Activated CD4-positive, alpha-beta T cell treated with anti-CD3 and anti-CD28 coated beads for 48 hours (primary cell): ENCODE results near the gene PA2G4.

Experiments used
- DNase-seq: peaks from one replicate; pipeline ENCODE4 v3.0.0-alpha.2; 2020

Gene PA2G4

DNA sequence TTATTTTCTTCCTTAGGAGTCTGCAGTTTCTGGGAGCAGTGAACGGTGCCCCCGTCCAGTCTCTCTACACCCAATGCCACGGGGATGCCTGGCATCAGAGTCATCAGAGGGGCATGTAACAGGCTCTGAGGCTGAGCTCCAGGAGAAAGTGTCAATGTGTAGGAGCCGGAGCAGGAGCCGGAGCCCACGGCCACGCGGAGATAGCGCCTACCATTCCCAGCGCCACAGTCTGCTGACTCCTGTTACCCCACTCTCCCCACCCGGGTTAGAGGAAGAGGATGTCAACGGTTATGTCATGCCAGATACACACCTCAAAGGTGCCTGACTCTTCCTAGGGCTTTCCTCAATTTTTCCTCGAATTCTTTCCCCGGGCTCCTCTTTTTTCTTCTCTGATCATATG is 3.3 kb upstream of the PA2G4 start:
- no peak for DNase-seq

DNA sequence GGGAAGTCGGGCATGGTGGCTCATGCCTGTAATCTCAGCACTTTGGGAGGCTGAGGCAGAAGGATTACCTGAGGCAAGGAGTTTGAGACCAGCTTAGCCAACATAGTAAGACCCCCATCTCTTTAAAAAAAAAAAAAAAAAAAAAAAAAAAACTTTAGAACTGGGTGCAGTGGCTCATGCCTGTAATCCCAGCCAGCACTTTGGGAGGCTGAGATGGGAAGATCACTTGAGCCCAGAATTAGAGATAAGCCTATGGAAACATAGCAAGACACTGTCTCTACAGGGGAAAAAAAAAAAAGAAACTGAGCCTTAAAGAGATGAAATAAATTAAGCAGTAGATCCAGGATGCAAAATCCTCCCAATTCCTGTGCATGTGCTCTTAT is 1.7 kb upstream of the PA2G4 start:
- DNase-seq: no peak

DNA sequence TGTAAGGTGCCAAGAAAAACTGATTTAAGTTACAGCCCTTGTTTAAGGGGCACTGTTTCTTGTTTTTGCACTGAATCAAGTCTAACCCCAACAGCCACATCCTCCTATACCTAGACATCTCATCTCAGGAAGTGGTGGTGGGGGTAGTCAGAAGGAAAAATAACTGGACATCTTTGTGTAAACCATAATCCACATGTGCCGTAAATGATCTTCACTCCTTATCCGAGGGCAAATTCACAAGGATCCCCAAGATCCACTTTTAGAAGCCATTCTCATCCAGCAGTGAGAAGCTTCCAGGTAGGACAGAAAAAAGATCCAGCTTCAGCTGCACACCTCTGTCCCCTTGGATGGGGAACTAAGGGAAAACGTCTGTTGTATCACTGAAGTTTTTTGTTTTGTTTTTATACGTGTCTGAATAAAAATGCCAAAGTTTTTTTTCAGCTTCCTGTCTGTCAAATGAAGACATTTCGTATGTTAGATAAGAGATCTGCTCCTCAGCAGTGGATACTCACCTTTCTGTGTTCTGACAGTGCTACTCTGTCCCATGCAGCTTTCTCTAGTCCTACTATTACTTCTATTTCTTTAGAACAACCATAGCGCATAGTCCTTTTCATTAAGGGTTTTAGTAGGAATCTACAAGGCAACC is 1.2 kb upstream of the PA2G4 start:
- no peak for DNase-seq

DNA sequence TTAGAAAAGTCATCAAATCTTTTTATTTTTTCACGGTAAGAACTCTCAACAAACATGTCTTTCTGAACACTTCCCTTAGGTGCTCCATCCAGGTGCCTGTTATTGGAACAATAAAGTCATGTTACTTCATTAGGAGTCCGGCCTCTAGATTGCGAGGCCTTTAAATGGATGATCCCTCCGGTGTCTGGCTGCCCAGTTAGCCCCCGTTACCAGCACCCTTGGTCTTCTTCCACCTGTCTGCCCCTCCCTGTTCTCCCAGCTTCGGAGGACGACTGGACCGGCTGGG is 593 bp upstream of the PA2G4 start:
- no peak for DNase-seq

DNA sequence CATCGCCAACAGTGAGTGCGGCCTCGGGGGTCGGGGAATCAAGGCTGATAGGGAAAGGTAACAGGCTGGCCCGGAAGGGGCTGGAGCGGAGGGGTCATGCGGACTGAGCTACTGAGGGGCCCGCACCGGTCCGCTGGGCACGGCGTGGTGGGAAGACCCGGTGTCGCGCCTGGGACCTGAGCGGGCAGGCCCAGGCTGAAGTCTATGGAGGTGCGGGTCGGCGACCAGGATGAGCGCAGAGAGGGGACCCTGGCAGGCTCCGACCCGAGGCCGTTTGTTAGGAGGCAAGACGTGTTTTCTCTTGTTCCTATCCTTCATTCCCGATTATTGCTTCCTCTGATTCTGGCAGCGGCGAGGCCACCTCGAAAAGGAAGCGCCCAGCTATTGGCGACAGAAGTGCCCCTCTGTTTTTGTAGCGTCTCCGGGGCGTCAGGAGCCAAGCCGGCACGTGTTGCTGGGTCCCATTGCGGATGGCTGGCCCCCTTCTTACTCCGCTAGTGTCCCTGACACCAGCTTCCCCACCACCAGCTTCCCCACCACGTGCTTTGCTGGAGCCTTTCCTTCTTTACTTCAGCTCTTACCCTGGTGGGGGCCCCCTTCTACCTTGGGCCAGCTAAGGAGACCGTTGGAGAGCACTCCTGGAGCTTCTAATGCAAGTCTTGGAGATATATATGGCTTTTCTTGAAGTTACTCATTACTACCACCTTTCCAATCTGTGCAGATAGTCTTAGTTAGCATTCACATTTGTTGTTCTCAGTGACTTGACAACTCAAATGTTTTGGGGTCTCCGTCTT is 653 bp downstream of the PA2G4 start:
- DNase-seq: peak; percentile 62

DNA sequence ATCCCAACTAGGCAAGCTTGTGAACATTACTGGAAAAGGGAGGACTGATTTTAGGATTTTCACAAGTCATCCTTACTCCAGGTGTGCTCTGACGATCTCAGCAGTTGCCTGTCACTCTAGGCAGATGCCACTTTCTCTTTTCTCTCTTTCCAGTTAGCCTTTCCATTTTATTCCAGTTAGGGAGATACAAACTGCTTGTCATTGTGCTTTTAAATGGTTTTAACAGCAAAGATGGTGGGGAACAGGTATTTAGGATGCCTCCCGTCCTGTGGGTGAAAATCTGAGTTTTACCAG is 1.2 kb downstream of the PA2G4 start:
- no peak for DNase-seq

DNA sequence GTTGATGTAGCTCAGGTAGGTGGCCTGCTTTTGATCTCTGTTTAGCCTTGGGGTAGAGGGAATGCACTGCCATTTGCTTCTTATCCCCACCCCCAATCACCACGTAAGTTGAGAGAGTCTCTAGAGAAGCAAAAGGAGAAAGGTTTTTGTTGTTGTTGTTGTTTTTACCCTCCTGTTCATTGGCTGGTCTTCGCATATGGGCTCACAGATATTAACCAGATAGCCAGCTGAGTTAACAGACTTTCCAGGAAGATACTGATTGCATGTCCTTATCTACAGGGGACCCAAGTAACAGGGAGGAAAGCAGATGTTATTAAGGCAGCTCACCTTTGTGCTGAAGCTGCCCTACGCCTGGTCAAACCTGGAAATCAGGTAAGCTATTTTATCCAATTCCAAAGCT is 2.9 kb downstream of the PA2G4 start:
- DNase-seq: no peak

DNA sequence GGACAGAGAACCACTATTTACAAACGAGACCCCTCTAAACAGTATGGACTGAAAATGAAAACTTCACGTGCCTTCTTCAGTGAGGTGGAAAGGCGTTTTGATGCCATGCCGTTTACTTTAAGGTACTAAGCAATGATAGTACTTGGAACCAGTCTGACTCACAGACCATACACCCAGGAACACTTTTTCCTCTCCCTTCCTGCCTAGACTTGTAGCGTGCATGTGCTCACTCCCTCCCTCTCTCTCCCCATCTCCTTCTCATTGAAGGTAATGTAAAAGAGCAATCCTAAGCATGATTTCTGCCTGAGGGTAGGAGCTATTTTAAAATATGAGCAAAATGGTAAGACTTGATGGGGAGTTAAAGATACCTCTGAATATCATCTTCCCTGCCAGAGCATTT is 6.2 kb downstream of the PA2G4 start:
- no peak for DNase-seq

DNA sequence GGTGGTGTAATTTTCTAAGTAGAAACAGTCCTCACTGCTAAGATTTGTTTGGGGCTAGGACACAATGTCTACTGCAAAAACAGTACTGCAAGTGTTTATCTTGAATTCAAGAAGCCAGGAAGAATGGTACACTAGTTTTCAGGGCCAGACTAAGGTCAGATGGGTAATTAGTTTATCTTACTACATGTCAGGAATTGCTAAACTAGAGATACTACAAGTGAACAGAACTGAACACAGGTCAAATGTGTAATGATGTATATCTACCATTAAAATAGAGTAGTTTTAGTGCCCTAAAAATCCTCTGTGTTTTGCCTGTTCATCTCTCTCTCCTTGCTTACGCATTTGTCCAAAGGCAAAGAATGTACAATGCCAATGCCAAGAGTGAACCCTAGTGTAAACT is 9.7 kb downstream of the PA2G4 start:
- DNase-seq: no peak

DNA sequence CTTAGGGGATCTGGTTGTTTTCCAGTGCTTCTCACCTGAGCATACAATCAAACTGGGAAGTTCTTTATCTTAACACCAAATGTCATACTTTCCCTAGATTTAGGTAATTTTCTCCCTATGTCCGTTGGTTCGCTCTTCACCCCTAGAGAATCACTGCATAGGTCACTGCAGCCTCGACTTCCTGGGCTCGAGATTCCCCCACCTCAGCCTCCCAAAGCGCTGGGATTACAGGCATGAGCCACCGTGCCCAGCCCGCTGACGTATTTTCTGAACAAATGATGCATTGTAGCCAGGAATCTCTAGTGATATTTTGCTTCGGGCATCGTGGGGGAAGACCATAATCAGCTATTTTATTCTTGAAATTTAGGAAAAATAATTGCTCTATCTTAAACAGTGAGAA is 11.0 kb downstream of the PA2G4 start:
- DNase-seq: no peak

DNA sequence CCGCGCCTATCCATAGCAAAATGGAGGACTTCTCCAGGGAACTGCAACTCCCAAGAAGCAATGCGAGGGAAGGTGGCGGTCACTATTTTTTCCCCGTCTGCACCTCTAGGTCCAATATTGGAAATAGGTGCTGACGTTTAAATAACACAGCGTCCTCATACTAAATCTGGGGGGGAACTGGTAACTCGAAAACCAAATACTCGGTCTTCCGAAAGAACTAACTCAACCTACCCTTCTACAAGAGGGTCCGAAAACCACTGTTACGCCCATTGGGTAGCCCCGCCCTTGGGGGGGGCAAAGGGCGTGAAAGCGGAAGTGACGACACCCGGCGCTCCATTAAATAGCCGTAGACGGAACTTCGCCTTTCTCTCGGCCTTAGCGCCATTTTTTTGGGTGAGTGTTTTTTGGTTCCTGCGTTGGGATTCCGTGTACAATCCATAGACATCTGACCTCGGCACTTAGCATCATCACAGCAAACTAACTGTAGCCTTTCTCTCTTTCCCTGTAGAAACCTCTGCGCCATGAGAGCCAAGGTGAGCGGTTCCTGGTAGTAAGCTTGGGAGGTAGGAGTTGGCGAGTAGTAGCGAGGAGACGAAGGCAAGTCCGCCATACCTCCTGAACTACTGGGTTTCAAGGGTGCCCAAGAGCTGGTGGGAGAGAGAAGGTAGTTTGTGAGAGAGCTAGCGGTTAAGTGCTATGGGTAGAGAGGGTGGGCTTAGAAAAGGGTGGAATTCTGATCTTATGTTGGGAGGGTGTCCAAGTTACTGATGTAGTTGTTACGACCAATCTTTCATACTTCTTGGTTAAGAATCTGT is 12.1 kb downstream of the PA2G4 start, which contains the start of gene RPL41:
RPL41 (plus strand) TSS at position 367 of the 815 bp plus-strand sequence.
- DNase-seq: peak; percentile 95

DNA sequence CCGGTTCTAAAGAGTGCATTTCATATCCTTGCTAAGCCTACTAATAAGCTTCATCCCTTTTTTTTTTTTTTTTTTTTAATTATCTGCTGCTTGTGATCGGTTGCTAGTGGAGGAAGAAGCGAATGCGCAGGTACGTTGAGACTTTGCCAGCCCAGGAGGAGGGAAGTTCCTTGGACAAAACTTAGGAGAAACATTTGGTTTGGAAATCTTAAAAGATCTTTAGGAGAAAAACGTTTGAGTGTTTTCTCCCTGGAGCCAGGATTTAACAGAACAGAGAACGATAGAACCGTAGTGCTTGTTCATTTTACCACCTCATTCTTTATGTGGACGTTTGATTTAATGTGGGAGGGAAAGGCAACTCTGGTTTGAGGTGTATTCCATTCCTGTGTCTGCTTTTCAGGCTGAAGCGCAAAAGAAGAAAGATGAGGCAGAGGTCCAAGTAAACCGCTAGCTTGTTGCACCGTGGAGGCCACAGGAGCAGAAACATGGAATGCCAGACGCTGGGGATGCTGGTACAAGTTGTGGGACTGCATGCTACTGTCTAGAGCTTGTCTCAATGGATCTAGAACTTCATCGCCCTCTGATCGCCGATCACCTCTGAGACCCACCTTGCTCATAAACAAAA is 12.8 kb downstream of the PA2G4 start:
- peak; percentile 20 for DNase-seq

DNA sequence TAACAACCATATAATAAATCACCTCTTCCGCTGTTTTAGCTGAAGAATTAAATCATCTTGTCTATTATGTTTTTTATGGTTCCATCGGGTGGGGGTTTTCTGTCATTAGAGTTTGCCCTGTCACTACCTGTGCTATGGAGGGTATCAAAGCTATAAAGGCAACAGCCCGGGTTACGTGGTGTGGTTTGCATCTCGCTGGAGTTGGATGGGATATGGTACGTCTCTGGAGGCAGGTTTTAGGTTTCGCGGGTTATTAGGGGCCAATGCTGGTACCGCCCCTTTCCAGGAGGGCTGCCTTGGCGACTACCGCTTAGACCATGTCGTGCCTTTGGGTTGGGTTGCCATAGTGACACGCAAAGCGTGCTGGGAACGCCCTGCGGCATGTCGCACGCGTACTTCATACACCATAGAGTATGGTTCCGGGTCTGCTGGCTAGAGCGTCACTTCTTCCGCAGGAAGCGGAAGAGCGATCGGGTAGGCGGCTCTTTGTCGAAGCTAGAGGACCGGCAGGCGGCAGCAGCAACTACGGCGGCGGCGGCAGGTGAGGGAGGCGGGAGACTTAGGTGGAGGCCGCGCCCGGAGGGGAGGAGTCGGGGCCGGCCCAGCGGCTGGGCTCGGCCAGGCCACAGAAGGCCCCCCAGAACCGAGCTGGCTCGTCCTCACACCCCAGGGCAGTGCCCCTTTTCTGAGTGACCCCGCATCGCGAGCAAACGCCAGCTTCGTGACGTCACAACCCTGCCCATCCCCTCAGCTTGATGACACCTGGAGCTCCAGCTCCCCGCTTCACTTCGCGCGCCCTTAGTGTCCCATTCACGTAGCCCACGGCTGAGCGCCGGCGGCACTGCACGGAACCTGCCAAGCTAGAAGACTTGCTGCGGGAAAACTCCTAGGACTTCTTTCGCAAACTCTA is 13.7 kb downstream of the PA2G4 start, which contains the start of gene ZC3H10:
ZC3H10 (plus strand) TSS at position 489 of the 910 bp plus-strand sequence. CDS start 2,297 bp downstream, outside the sequence.
- peak; percentile 99 for DNase-seq

DNA sequence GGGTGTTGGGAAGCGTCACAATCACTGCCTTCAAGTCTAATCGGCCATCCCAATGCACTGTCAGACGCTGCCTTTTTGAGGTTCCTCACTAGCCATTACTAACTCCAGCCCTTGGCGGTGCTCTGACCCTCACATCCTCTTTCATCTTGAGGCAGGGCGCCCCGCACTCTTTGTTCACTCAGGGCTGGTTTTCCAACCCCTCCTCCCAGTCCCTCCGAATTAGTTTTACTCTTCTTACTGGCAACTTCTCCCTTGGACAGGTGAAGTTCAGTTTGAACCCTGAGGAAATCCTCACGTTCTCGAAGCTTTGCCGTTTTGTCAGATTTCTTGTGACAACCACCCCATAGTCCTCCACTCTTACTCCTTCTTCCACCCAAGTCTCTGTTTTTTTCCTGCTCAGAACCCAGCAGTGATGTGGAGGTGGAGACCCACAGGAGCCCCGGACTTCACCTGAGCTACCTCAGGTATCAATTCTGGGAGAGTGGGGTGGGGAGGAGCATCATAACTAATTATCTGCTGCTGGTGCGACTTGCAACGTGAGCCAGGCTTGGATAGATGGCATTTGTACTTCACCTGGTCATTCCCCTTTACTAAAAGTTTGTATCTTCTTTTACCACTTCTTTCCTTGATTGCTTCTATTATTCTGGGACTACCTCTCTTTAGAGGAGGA is 14.5 kb downstream of the PA2G4 start:
- DNase-seq: no peak

DNA sequence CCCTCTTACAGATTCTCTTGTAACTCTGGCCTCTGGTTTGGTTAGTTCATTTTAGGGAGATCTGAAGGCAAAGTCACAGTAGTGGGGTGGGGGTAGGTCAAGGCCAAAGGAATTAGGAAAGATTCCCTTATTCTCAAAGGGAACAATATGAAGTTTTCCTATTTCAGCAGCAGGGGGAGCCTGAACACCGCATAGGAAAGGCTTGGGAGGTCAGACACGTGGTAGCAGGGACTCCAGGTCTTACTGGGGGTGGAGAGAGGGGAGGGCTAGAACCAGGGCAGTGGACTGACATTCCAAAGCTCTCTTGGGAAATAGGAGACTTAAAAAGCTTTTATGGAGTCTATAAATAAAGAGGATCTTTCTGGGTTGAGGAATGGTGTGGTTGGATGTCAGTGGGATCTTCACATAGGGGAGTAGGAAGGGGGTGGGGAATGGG is 15.0 kb downstream of the PA2G4 start:
- peak; percentile 71 for DNase-seq

DNA sequence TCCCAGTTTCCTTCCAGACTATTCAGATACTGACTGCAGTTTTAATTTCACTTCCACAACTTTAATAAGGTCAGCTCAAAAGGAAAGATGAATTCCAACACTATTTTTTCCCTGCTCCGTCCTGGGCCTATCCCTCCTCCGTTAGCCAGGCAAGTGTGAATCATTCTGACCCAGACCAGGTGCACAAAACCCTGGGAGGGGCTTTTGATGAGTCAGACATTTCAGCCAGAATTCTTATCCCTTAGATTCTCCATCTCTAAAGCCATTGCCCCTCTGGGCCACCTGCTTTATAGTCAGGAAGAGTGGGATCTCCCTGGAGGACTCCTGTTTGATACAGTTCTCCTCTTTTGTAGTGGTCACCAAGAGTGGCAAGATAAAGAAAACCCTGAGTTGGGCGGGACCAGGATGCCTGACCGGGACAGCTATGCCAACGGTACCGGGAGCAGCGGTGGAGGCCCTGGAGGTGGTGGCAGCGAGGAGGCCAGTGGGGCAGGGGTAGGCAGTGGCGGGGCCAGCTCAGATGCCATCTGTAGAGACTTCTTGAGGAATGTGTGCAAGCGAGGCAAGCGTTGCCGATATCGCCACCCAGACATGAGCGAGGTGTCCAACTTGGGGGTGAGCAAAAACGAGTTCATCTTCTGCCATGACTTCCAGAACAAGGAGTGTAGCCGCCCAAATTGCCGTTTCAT is 15.9 kb downstream of the PA2G4 start:
- no peak for DNase-seq

DNA sequence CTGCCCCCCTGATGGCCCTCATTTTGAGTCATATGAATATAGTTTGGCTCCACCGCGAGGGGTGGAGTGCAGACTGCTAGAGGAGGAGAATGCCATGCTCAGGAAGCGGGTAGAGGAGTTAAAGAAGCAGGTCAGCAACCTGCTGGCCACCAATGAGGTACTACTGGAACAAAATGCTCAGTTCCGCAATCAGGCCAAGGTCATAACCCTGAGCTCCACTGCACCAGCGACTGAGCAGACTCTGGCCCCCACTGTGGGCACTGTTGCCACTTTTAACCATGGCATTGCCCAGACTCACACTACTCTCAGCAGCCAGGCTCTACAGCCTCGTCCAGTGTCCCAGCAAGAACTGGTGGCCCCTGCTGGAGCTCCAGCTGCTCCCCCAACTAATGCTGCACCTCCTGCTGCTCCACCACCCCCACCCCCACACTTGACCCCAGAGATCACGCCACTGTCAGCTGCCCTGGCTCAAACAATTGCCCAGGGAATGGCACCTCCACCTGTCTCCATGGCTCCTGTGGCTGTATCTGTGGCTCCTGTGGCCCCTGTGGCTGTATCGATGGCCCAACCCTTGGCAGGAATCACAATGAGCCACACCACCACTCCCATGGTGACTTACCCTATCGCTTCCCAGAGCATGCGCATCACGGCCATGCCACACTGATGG is 17.0 kb downstream of the PA2G4 start:
- no peak for DNase-seq

DNA sequence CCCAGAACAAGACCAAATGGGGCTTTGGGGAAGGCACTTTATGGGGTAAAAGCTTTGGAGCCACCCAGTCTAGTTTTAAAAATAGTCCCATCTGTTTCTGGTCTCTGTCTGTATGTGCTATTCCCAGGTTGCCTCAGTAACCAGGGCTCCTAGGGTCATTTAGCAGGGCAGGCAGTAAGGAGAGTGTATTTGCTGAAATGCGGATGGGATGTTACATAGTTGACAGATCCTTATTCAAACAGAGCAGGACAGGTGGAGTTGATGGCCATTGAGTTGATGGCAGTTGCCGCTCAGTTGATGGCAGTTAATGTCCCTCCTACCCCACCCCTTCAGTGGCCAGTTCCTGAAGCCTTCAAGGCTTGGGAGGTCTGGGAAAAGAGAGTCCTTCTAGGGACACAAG is 18.3 kb downstream of the PA2G4 start:
- DNase-seq: no peak

DNA sequence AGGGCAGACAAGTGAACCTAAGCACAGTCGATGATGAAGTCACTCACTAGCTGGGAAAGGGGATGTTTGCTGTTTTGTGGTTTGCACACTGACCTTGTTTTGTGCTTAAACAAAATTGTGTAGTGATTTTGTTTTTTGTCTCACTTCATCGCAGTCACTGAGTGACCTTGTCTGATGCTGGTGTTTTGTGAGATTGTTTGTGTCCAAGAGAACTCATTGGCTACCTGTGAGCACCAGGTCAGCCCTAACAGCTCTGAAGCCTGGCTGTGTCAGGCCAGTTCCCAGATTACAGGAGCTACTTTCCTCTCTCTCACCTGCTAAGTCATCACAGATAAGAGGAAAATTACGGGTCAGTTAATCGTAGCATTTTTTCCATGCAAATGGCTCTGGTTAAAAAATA is 19.8 kb downstream of the PA2G4 start:
- no peak for DNase-seq

DNA sequence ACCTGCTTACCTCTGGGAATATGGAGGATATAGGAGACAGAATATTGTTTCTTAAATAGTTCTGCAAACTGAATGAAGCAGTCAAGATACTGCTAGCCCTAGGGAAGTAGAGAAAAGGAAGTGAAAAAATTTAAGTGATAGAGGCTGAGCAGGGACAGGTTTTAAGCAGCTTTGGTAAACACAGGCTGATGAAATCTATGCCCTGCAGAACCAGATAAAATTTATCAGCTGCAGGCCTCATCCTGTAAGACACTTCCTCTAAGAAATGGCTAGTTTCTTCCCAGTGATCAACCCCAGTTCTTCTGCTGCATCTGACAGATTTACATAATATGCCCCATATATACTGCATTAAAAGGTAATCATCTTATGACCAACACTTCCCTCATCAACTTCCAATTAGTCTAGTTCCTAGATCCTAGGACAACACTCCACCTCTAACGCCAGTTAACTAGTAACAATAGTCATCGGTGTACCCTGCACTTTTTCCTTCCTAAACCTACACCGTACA is 22.4 kb downstream of the PA2G4 start:
- no peak for DNase-seq
